ENCODE results near the gene SYNE1. TPM values are rescaled to one million over a fixed set of nuclear protein-coding genes. Genes with fewer than 3 reads are reported as not detected.
"Not testable (repeated sequence)": the region's sequence is repeated elsewhere in the genome, so short reads cannot be mapped to it uniquely, and the experiment has no call there.

SYNE1 gene
- total RNA-seq, 3 donors from 2014 or later (not counting 1 experiment from before 2014, with no cell fraction given), result 489 to 570 (median 498) TPM

GRCh38 chr6:152143359-152143758, 493.8 kb downstream of the SYNE1 start:
- Mint-ChIP-seq H3K4me1 (peaks cover 0 to 10% of the 10 kb centered on the region in 2 donors), H3K27ac (peak overlapping the region in 1 of 2 donors; percentile 34), H3K36me3 (peaks cover 28% of the 10 kb centered on the region), H3K27me3 (ENCODE audit: low read depth in 2 of 2) (no peaks in the 10 kb centered on the region), H3K4me3 (no peak overlapping the region), H3K9me3 (no peaks in the 10 kb centered on the region)
- no peak for DNase-seq
- H3K36me3 ChIP-seq (ENCODE audit: control insufficient read depth, insufficient read depth, low read length), result peaks cover 84% of the 10 kb centered on the region
- no peak overlapping the region for H3K27ac ChIP-seq (ENCODE audit: low read length)
- H3K4me3 ChIP-seq (ENCODE audit: low read length), result no peak overlapping the region
- ATAC-seq, result no peak
- H3K9me3 ChIP-seq (ENCODE audit: control insufficient read depth, insufficient read depth, low read length), result no peaks in the 10 kb centered on the region
- H3K27me3 ChIP-seq (ENCODE audit: control insufficient read depth, insufficient read depth, low read length), result no peaks in the 10 kb centered on the region
- WGBS (ENCODE audit: insufficient coverage), result 98% methylated on average over 11 of the region's 11 CpGs
- no peaks in the 10 kb centered on the region for H3K4me1 ChIP-seq (ENCODE audit: control insufficient read depth, insufficient read depth, low read length)
- TF ChIP-seq, protein P1, sequence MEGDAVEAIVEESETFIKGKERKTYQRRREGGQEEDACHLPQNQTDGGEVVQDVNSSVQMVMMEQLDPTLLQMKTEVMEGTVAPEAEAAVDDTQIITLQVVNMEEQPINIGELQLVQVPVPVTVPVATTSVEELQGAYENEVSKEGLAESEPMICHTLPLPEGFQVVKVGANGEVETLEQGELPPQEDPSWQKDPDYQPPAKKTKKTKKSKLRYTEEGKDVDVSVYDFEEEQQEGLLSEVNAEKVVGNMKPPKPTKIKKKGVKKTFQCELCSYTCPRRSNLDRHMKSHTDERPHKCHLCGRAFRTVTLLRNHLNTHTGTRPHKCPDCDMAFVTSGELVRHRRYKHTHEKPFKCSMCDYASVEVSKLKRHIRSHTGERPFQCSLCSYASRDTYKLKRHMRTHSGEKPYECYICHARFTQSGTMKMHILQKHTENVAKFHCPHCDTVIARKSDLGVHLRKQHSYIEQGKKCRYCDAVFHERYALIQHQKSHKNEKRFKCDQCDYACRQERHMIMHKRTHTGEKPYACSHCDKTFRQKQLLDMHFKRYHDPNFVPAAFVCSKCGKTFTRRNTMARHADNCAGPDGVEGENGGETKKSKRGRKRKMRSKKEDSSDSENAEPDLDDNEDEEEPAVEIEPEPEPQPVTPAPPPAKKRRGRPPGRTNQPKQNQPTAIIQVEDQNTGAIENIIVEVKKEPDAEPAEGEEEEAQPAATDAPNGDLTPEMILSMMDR (IDR thresholded peaks at IDR 0.05), result no peak
- intact Hi-C loops (cut with micrococcal nuclease), result no loop called here

GRCh38 chr6:152142105-152142504, 495.1 kb downstream of the SYNE1 start:
- 96% methylated on average over 2 of the region's 5 CpGs for WGBS (ENCODE audit: insufficient coverage)
- no peak overlapping the region for H3K4me3 ChIP-seq (ENCODE audit: low read length)
- H3K4me3 Mint-ChIP-seq, result no peak overlapping the region
- H3K27me3 ChIP-seq (ENCODE audit: control insufficient read depth, insufficient read depth, low read length), result no peaks in the 10 kb centered on the region
- TF ChIP-seq, protein P1 (IDR thresholded peaks at IDR 0.05), result no peak
- peaks cover 80% of the 10 kb centered on the region for H3K36me3 ChIP-seq (ENCODE audit: control insufficient read depth, insufficient read depth, low read length)
- peaks cover 20% of the 10 kb centered on the region for H3K36me3 Mint-ChIP-seq
- H3K9me3 Mint-ChIP-seq, result no peaks in the 10 kb centered on the region
- intact Hi-C loops (cut with micrococcal nuclease), result no loop called here
- no peaks in the 10 kb centered on the region for H3K27me3 Mint-ChIP-seq (ENCODE audit: low read depth in 2 of 2)
- DNase-seq (no peak), ATAC-seq (no peak)
- peaks cover 0 to 5% of the 10 kb centered on the region in 2 donors for H3K4me1 Mint-ChIP-seq
- no peak overlapping the region for H3K27ac ChIP-seq (ENCODE audit: low read length)
- peak overlapping the region in 1 of 2 donors; percentile 34 for H3K27ac Mint-ChIP-seq
- H3K4me1 ChIP-seq (ENCODE audit: control insufficient read depth, insufficient read depth, low read length), result no peaks in the 10 kb centered on the region
- no peaks in the 10 kb centered on the region for H3K9me3 ChIP-seq (ENCODE audit: control insufficient read depth, insufficient read depth, low read length)

GRCh38 chr6:152138344-152138743, 498.8 kb downstream of the SYNE1 start:
- H3K27me3 Mint-ChIP-seq (ENCODE audit: low read depth in 2 of 2); H3K4me1 Mint-ChIP-seq; H3K4me1 ChIP-seq (ENCODE audit: control insufficient read depth, insufficient read depth, low read length); H3K9me3 Mint-ChIP-seq; H3K27me3 ChIP-seq (ENCODE audit: control insufficient read depth, insufficient read depth, low read length); H3K9me3 ChIP-seq (ENCODE audit: control insufficient read depth, insufficient read depth, low read length); intact Hi-C loops (cut with micrococcal nuclease); ATAC-seq; H3K4me3 Mint-ChIP-seq; H3K27ac ChIP-seq (ENCODE audit: low read length); DNase-seq; H3K4me3 ChIP-seq (ENCODE audit: low read length): not testable (repeated sequence)
- peaks cover 82% of the 10 kb centered on the region for H3K36me3 ChIP-seq (ENCODE audit: control insufficient read depth, insufficient read depth, low read length)
- 98% methylated on average over 6 of the region's 6 CpGs for WGBS (ENCODE audit: insufficient coverage)
- H3K27ac Mint-ChIP-seq, result peak overlapping the region in 1 of 2 donors; percentile 11
- peaks cover 13% of the 10 kb centered on the region for H3K36me3 Mint-ChIP-seq

GRCh38 chr6:152136449-152136825, 500.7 kb downstream of the SYNE1 start:
- WGBS (ENCODE audit: insufficient coverage), result 99% methylated on average over 8 of the region's 8 CpGs
- no peak for DNase-seq
- TF ChIP-seq, protein P1 (IDR thresholded peaks at IDR 0.05), result no peak
- Mint-ChIP-seq H3K27me3 (ENCODE audit: low read depth in 2 of 2) (no peaks in the 10 kb centered on the region), H3K9me3 (no peaks in the 10 kb centered on the region), H3K36me3 (peaks cover 21% of the 10 kb centered on the region), H3K27ac (peak overlapping the region; percentile 57 to 64), H3K4me1 (peaks cover 0 to 4% of the 10 kb centered on the region in 2 donors), H3K4me3 (no peak overlapping the region)
- no peaks in the 10 kb centered on the region for H3K27me3 ChIP-seq (ENCODE audit: control insufficient read depth, insufficient read depth, low read length)
- H3K4me1 ChIP-seq (ENCODE audit: control insufficient read depth, insufficient read depth, low read length), result no peaks in the 10 kb centered on the region
- H3K4me3 ChIP-seq (ENCODE audit: low read length), result no peak overlapping the region
- no peak overlapping the region for H3K27ac ChIP-seq (ENCODE audit: low read length)
- H3K36me3 ChIP-seq (ENCODE audit: control insufficient read depth, insufficient read depth, low read length), result peaks cover 90% of the 10 kb centered on the region
- ATAC-seq, result no peak
- intact Hi-C loops (cut with micrococcal nuclease), result no loop called here
- H3K9me3 ChIP-seq (ENCODE audit: control insufficient read depth, insufficient read depth, low read length), result no peaks in the 10 kb centered on the region

All from natural killer cell (primary cell).